Spinal cord (tissue), 10 donors: Measurements from ENCODE around the gene IFNA16. TPM values are rescaled to one million over a fixed set of nuclear protein-coding genes. Genes with fewer than 3 reads are reported as not detected.
A peak's percentile ranks its signal among the peaks of the same experiment; 100 is the strongest.
"Not testable (repeated sequence)": the region's sequence is repeated elsewhere in the genome, so short reads cannot be mapped to it uniquely, and the experiment has no call there.

ENCODE experiments used
- DNase-seq, 6 donors: peaks; one replicate each; pipeline versions ENCODE4 v3.0.0 to v3.0.0-alpha.2; 2013 to 2015; ENCODE audit warnings: low spot score in 6 of 6, low read depth in 4 of 6
- H3K27ac ChIP-seq: one replicate; pipeline ENCODE4 v1.5.1; 2013; ENCODE audit warnings: low read depth, low read length, control low read depth
- H3K27me3 ChIP-seq: one replicate; pipeline ENCODE4 v1.6.1; 2013; ENCODE audit warnings: low read length; ENCODE audit not compliant: control insufficient read depth, insufficient read depth
- H3K36me3 ChIP-seq: one replicate; pipeline ENCODE4 v1.6.1; 2013; ENCODE audit warnings: low read length; ENCODE audit not compliant: control insufficient read depth, insufficient read depth
- H3K4me1 ChIP-seq: one replicate; pipeline ENCODE4 v1.6.1; 2013; ENCODE audit warnings: low read length; ENCODE audit not compliant: control insufficient read depth, insufficient read depth
- H3K4me3 ChIP-seq: one replicate; pipeline ENCODE4 v1.5.1; 2013; ENCODE audit warnings: low read depth, low read length, control low read depth
- H3K9me3 ChIP-seq: one replicate; pipeline ENCODE4 v1.6.1; 2013; ENCODE audit warnings: low read length; ENCODE audit not compliant: control insufficient read depth, insufficient read depth
- WGBS: methylation state at CpG from one replicate; pipeline ENCODE4 v1.1.5; 2013; ENCODE audit warnings: missing lambda C conversion rate; ENCODE audit not compliant: insufficient coverage; 5-methylcytosine and 5-hydroxymethylcytosine counted together
- long read RNA-seq, 4 donors: transcript quantifications; one replicate each; lab custom pipeline, GENCODE V29; 2026
- polyA plus RNA-seq, 2 donors: library from polyadenylated mRNA; unstranded; fragments of 120-200 nt; gene quantifications; one replicate each; pipeline ENCODE4 v1.2.1, GENCODE V29; 2013; ENCODE audit not compliant: insufficient read length in 2 of 2
- total RNA-seq, 2 donors: library from RNA; depleted of rRNA in 1 of 2; stranded (reverse); fragments of 120-200 nt in 1 of 2; fragments of >200 nt in 1 of 2; gene quantifications; one replicate each; pipeline versions ENCODE4 v1.2.3 to v1.2.4, GENCODE V29; 2013 to 2014
- donor health status: healthy.

IFNA16 gene
- total RNA-seq: not detected
- polyA plus RNA-seq: not detected
- long read RNA-seq, donor 1: 0 reads
- long read RNA-seq, donor 2: 0 reads
- long read RNA-seq, donor 3: 0 reads
- long read RNA-seq, donor 4: 0 reads

- not testable (repeated sequence) for H3K9me3 ChIP-seq, H3K4me1 ChIP-seq, H3K27me3 ChIP-seq, H3K27ac ChIP-seq, DNase-seq, H3K4me3 ChIP-seq, H3K36me3 ChIP-seq
- WGBS: 100% methylated on average over 1 of the region's 1 CpG
Observed at GRCh38 chr9:21217211-21217610, at the start of gene IFNA16. TSS of gene IFNA16 (minus strand) at chr9:21217311. CDS start at chr9:21217305, 6 bp downstream.

GRCh38 chr9:21265421-21266189, 48.5 kb upstream of the IFNA16 start:
- peaks cover 5% of the 10 kb centered on the region for H3K4me1 ChIP-seq
- no peaks in the 10 kb centered on the region for H3K27me3 ChIP-seq
- H3K9me3 ChIP-seq: no peaks in the 10 kb centered on the region
- no peaks in the 10 kb centered on the region for H3K36me3 ChIP-seq
- no peak overlapping the region for H3K4me3 ChIP-seq
- DNase-seq: no peak
- H3K27ac ChIP-seq: no peak overlapping the region
- WGBS: no CpG with 5 or more reads among the region's 1 CpG

- Histone ChIP-seq H3K4me3 (no peak overlapping the region), H3K9me3 (no peaks in the 10 kb centered on the region)
- WGBS: 95% methylated on average over 3 of the region's 5 CpGs
Observed at GRCh38 chr9:21255538-21256212, 38.6 kb upstream of the IFNA16 start.

GRCh38 chr9:21252721-21253547, 35.8 kb upstream of the IFNA16 start:
- Histone ChIP-seq H3K27ac (no peak overlapping the region), H3K4me3 (no peak overlapping the region), H3K4me1 (no peaks in the 10 kb centered on the region), H3K9me3 (no peaks in the 10 kb centered on the region), H3K36me3 (no peaks in the 10 kb centered on the region), H3K27me3 (no peaks in the 10 kb centered on the region)
- WGBS: 2% methylated on average over 3 of the region's 3 CpGs
- peak in 2 of 6 donors; percentile 57 to 67 for DNase-seq

More at GRCh38 chr9:21255538-21256212, 38.6 kb upstream of the IFNA16 start:
- Histone ChIP-seq H3K27ac (no peak overlapping the region), H3K27me3 (no peaks in the 10 kb centered on the region), H3K4me1 (no peaks in the 10 kb centered on the region), H3K36me3 (no peaks in the 10 kb centered on the region)
- DNase-seq: no peak

- no peaks in the 10 kb centered on the region for H3K27me3 ChIP-seq
- 70% methylated on average over 3 of the region's 4 CpGs for WGBS
- no peaks in the 10 kb centered on the region for H3K36me3 ChIP-seq
- H3K4me3 ChIP-seq: no peak overlapping the region
- H3K9me3 ChIP-seq: no peaks in the 10 kb centered on the region
- H3K4me1 ChIP-seq: no peaks in the 10 kb centered on the region
- DNase-seq: no peak
- H3K27ac ChIP-seq: no peak overlapping the region
Observed at GRCh38 chr9:21251638-21252037, 34.5 kb upstream of the IFNA16 start.

GRCh38 chr9:21251190-21251589, 34.1 kb upstream of the IFNA16 start:
- no peak for DNase-seq
- Histone ChIP-seq H3K4me3 (no peak overlapping the region), H3K27me3 (no peaks in the 10 kb centered on the region), H3K36me3 (no peaks in the 10 kb centered on the region), H3K9me3 (no peaks in the 10 kb centered on the region), H3K4me1 (no peaks in the 10 kb centered on the region), H3K27ac (no peak overlapping the region)
- WGBS: 33% methylated on average over 1 of the region's 1 CpG

- no peak for DNase-seq
- no peaks in the 10 kb centered on the region for H3K27me3 ChIP-seq
- 78% methylated on average over 2 of the region's 2 CpGs for WGBS
Observed at GRCh38 chr9:21244836-21245235, 27.7 kb upstream of the IFNA16 start.

GRCh38 chr9:21239911-21240310, 22.8 kb upstream of the IFNA16 start, which contains the start of gene IFNA14:
TSS of gene IFNA14 (minus strand) at chr9:21240005. CDS start at chr9:21239935, 70 bp downstream.
- Histone ChIP-seq H3K36me3 (no peaks in the 10 kb centered on the region), H3K4me3 (no peak within 1 kb of the TSS), H3K9me3 (no peaks in the 10 kb centered on the region), H3K27ac (no peak within 1 kb of the TSS), H3K27me3 (no peaks in the 10 kb centered on the region), H3K4me1 (no peaks in the 10 kb centered on the region)
- 80% methylated on average over 1 of the region's 2 CpGs for WGBS
- no peak for DNase-seq

More at GRCh38 chr9:21244836-21245235, 27.7 kb upstream of the IFNA16 start:
- H3K27ac ChIP-seq: no peak overlapping the region
- no peak overlapping the region for H3K4me3 ChIP-seq
- no peaks in the 10 kb centered on the region for H3K4me1 ChIP-seq
- H3K36me3 ChIP-seq: no peaks in the 10 kb centered on the region
- H3K9me3 ChIP-seq: no peaks in the 10 kb centered on the region

- WGBS: no CpG with 5 or more reads among the region's 1 CpG
- H3K4me1 ChIP-seq, H3K9me3 ChIP-seq: not testable (repeated sequence)
Observed at GRCh38 chr9:21236360-21236714, 19.2 kb upstream of the IFNA16 start.

More at GRCh38 chr9:21236360-21236714, 19.2 kb upstream of the IFNA16 start:
- not testable (repeated sequence) for H3K36me3 ChIP-seq, H3K27ac ChIP-seq, H3K27me3 ChIP-seq, H3K4me3 ChIP-seq, DNase-seq
